Ovary (tissue), 9 donors: ENCODE measurements around the gene GAPDHS. TPM values are rescaled to one million over a fixed set of nuclear protein-coding genes. Genes with fewer than 3 reads are reported as not detected.

Experiments
- DNase-seq, 5 donors: peaks; one replicate each; pipeline ENCODE4 v3.0.0-alpha.2; 2019 to 2020
- H3K27ac ChIP-seq, 2 donors: fragments of 200-600 bp; one replicate each; pipeline versions ENCODE4 v1.5.1 to v1.8.0; 2019 to 2022
- H3K27me3 ChIP-seq: fragments of 200-600 bp; one replicate; pipeline ENCODE4 v1.8.0; 2022
- H3K36me3 ChIP-seq: fragments of 200-600 bp; sonication (generic); one replicate; pipeline ENCODE4 v1.5.1; 2019
- H3K4me1 ChIP-seq: one replicate; pipeline ENCODE4 v1.8.1; 2013; ENCODE audit warnings: mild to moderate bottlenecking, moderate library complexity; ENCODE audit not compliant: insufficient read depth
- H3K4me3 ChIP-seq: fragments of 200-600 bp; sonication (generic); one replicate; pipeline ENCODE4 v1.5.1; 2017
- H3K9me3 ChIP-seq, 2 donors: fragments of 200-600 bp in 1 of 2; sonication (generic) in 1 of 2; one replicate each; pipeline versions ENCODE4 v1.5.1 to v1.8.1; 2013 to 2019; ENCODE audit warnings: mild to moderate bottlenecking in 1 of 2, moderate library complexity in 1 of 2
- EP300 ChIP-seq: sonication (generic); formaldehyde crosslinking; IDR thresholded peaks from one replicate; pipeline ENCODE4 v1.6.1; 2017; ENCODE audit warnings: antibody characterized with exemption
- POLR2A ChIP-seq: fragments of 450-650 bp; IDR thresholded peaks from one replicate; pipeline ENCODE4 v1.6.1; 2017; ENCODE audit warnings: antibody characterized with exemption, mild to moderate bottlenecking, moderate library complexity
- WGBS, 3 donors: extraction: QIAGEN DNeasy Blood & Tissue Kit in 1 of 3; methylation state at CpG; one replicate each; pipeline versions ENCODE4 v1.1.5 to v1.1.7; 2013 to 2017; 5-methylcytosine and 5-hydroxymethylcytosine counted together
- intact Hi-C, 4 donors: fragments of 100-400 bp; cut with DNase I; formaldehyde crosslinking; loops; one replicate each; pipeline versions ENCODE4 v1.11.0 to v1.15.1; 2022 to 2023
- polyA plus RNA-seq, 2 donors: library from polyadenylated mRNA; stranded (reverse); fragments of 200-250 nt in 1 of 2; fragments of 350-450 nt in 1 of 2; fragmentation: Illumina TruSeq in 1 of 2; extraction: RNeasy Lipid Tissue Mini Kit (QIAGEN cat#74804) in 1 of 2; gene quantifications; one replicate each; pipeline ENCODE4 v1.2.3, GENCODE V29; 2013 to 2014
- total RNA-seq, 7 donors: library from RNA; depleted of rRNA in 2 of 7; stranded (reverse); fragments of >200 nt in 2 of 7; fragmentation: NEBNext Ultra II Directional in 3 of 7; extraction: Animal tissue kit (Norgen Biotek cat#: 25700) in 3 of 7; gene quantifications; one replicate each; pipeline versions ENCODE4 v1.1.0 to v1.2.4, GENCODE V29; 2016 to 2023
- TF ChIP-seq, protein P1 (sequence below), 3 donors: fragments of 450-650 bp in 2 of 3; fragments of 200-600 bp in 1 of 3; IDR thresholded peaks; one replicate each; pipeline versions ENCODE4 v1.5.1 to v1.8.0; 2016 to 2022; ENCODE audit warnings: antibody characterized with exemption in 3 of 3, mild to moderate bottlenecking in 1 of 3
- donor health status: DM: no; HTN: no; CAD: no; lungs with moderate emphysema.
- donor health status: DM: no; HTN: no; CAD: no.
- donor health status: Bipolar disorder and iron deficiency.
- donor health status: DM: yes; HTN: yes; CAD: no.
- donor health status: DM: no; HTN: no; CAD: no.
- donor health status: DM: yes; HTN: yes; CAD: no.

GAPDHS gene
- total and polyA plus RNA-seq, 9 donors: not detected

DNA sequence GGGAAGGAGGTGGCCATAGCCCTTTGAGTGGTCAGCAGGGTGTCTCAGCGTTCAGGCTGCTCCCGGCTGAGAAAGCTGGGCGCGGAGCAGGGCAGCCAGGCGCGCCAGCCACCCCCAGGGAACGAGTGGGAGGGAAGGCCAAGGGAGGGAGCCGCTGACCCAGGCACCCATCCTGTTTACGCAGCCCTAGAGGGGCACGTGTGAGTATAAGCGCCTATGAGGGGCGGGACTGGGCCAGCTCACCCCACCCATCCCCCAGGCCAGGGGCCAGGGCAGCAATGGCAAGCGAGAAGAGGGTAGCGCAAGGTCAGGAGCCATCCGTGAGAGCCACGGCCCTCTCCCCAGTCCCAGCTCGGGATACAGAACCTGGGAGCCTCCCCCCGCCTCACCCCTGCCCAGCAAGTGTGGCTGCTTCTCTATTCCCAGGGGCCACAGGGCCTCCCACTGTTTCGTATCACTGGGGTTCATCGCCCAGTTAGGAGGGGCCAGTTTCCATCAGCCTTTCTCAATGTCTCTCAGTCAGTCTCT, 18.9 kb upstream of the GAPDHS start:
- no peaks in the 10 kb centered on the region for H3K36me3 ChIP-seq
- TF ChIP-seq EP300: no peak
- no peak for TF ChIP-seq POLR2A
- TF ChIP-seq, protein P1, sequence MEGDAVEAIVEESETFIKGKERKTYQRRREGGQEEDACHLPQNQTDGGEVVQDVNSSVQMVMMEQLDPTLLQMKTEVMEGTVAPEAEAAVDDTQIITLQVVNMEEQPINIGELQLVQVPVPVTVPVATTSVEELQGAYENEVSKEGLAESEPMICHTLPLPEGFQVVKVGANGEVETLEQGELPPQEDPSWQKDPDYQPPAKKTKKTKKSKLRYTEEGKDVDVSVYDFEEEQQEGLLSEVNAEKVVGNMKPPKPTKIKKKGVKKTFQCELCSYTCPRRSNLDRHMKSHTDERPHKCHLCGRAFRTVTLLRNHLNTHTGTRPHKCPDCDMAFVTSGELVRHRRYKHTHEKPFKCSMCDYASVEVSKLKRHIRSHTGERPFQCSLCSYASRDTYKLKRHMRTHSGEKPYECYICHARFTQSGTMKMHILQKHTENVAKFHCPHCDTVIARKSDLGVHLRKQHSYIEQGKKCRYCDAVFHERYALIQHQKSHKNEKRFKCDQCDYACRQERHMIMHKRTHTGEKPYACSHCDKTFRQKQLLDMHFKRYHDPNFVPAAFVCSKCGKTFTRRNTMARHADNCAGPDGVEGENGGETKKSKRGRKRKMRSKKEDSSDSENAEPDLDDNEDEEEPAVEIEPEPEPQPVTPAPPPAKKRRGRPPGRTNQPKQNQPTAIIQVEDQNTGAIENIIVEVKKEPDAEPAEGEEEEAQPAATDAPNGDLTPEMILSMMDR (IDR thresholded peaks at IDR 0.05): no peak
- intact Hi-C loops: no loop called here
- H3K9me3 ChIP-seq: no peaks in the 10 kb centered on the region
- no peaks in the 10 kb centered on the region for H3K27me3 ChIP-seq
- no peak overlapping the region for H3K4me3 ChIP-seq
- DNase-seq: no peak
- WGBS, 3 donors: 18 to 25% (median 22%) methylated on average over 20 of the region's 20 CpGs
- H3K27ac ChIP-seq: no peak overlapping the region
- H3K4me1 ChIP-seq: peaks cover 3% of the 10 kb centered on the region

DNA sequence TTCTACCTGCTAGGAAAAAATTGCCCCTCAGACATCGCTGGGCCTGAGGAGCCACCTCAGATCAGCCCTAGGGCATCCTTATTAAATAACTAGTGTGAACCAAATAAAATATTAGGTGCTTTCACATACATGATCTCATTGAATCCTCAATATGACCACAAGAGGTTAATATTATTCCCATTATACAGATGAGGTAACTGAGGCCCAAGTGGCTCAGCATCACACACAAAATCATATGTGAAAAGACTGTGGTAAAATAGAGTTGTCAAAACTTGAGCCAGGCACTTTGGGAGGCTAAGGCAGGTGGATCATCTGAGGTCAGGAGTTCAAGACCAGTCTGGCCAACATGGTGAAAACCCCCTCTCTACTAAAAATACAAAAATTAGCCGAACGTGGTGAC, 16.9 kb upstream of the GAPDHS start:
- no peak for DNase-seq
- 76 to 87% (median 85%) methylated on average over 3 of the region's 3 CpGs for WGBS, 3 donors
- H3K4me1 ChIP-seq: peaks cover 3% of the 10 kb centered on the region
- H3K9me3 ChIP-seq: no peaks in the 10 kb centered on the region
- no peak for TF ChIP-seq EP300
- TF ChIP-seq POLR2A: no peak
- TF ChIP-seq, protein P1 (IDR thresholded peaks at IDR 0.05): no peak
- no peaks in the 10 kb centered on the region for H3K36me3 ChIP-seq
- H3K27ac ChIP-seq: no peak overlapping the region
- no peak overlapping the region for H3K4me3 ChIP-seq
- intact Hi-C loops: no loop called here
- H3K27me3 ChIP-seq: no peaks in the 10 kb centered on the region

DNA sequence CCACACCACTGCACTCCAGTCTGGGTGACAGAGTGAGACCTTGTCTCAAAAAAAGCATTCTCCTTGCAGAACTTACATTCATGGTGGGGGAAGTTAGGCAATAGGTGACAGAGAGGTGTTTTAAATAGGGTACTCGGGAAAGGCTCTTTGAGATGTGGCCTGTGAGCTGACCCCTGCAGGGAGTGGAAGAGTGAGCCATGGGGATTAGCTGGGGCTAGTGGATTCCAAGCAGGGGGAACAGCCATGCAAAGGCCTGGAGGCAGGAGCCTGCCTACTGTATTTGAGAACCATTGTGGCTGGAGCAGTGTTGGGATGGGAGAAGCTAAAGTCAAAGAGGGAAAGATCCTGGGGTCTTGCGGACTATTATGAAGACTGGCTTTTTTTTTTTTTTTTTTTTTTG, 15.9 kb upstream of the GAPDHS start:
- Histone ChIP-seq H3K36me3 (no peaks in the 10 kb centered on the region), H3K27me3 (no peaks in the 10 kb centered on the region), H3K4me3 (no peak overlapping the region), H3K4me1 (peaks cover 3% of the 10 kb centered on the region), H3K27ac (no peak overlapping the region), H3K9me3 (no peaks in the 10 kb centered on the region)
- DNase-seq: no peak
- WGBS, 3 donors: 79 to 89% (median 84%) methylated on average over 2 of the region's 2 CpGs
- intact Hi-C loops: no loop called here
- TF ChIP-seq POLR2A (no peak), EP300 (no peak)
- TF ChIP-seq, protein P1 (IDR thresholded peaks at IDR 0.05): no peak

DNA sequence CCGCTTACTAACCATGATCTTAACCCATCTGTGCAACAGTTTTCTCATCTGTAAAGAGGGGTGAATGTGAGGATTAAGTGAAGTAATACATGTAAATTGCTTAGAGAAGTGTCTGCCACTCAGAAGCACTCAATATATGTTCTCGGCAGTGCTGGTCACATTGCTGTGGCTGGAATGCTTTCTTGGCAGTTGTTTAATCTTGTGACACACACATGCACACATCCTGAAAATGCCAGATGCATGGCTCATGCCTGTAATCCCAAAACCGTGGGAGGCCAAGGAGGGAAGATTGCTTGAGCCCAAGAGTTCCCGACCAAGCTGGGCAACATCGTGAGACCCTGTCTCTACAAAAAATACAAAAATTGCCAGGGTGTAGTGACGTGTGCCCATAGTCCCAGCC, 14.9 kb upstream of the GAPDHS start:
- intact Hi-C loops: no loop called here
- H3K27ac ChIP-seq: no peak overlapping the region
- H3K4me3 ChIP-seq: no peak overlapping the region
- no peak for DNase-seq
- 38 to 52% (median 43%) methylated on average over 6 of the region's 6 CpGs for WGBS, 3 donors
- peaks cover 3% of the 10 kb centered on the region for H3K4me1 ChIP-seq
- no peaks in the 10 kb centered on the region for H3K9me3 ChIP-seq
- no peaks in the 10 kb centered on the region for H3K36me3 ChIP-seq
- TF ChIP-seq, protein P1 (IDR thresholded peaks at IDR 0.05): no peak
- TF ChIP-seq EP300: no peak
- TF ChIP-seq POLR2A: no peak
- H3K27me3 ChIP-seq: no peaks in the 10 kb centered on the region
